Suprapubic skin (tissue), 4 donors: ENCODE measurements around the gene CD4. TPM values are rescaled to one million over a fixed set of nuclear protein-coding genes. Genes with fewer than 3 reads are reported as not detected.

ENCODE experiments used
- DNase-seq, 2 donors: peaks; one replicate each; pipeline ENCODE4 v3.0.0-alpha.2; 2019; ENCODE audit warnings: low spot score in 2 of 2
- H3K27ac ChIP-seq: fragments of 200-600 bp; sonication (generic); one replicate; pipeline ENCODE4 v1.5.1; 2019
- H3K27me3 ChIP-seq: fragments of 200-600 bp; sonication (generic); one replicate; pipeline ENCODE4 v1.5.1; 2019
- H3K36me3 ChIP-seq: fragments of 200-600 bp; sonication (generic); one replicate; pipeline ENCODE4 v1.5.1; 2019
- H3K4me1 ChIP-seq: fragments of 200-600 bp; sonication (generic); one replicate; pipeline ENCODE4 v1.5.1; 2019
- H3K4me3 ChIP-seq: fragments of 200-600 bp; sonication (generic); one replicate; pipeline ENCODE4 v1.5.1; 2019; ENCODE audit warnings: mild to moderate bottlenecking
- H3K9me3 ChIP-seq: fragments of 200-600 bp; sonication (generic); one replicate; pipeline ENCODE4 v1.5.1; 2019
- EP300 ChIP-seq: sonication (generic); formaldehyde crosslinking; IDR thresholded peaks from one replicate; pipeline ENCODE4 v1.6.1; 2017; ENCODE audit warnings: antibody characterized with exemption
- POLR2A ChIP-seq, 2 donors: fragments of 450-650 bp; IDR thresholded peaks; one replicate each; pipeline ENCODE4 v1.6.1; 2017; ENCODE audit warnings: antibody characterized with exemption in 2 of 2, mild to moderate bottlenecking in 2 of 2, moderate library complexity in 2 of 2
- POLR2AphosphoS5 ChIP-seq, 3 donors: sonication (generic); formaldehyde crosslinking; IDR thresholded peaks; one replicate each; pipeline ENCODE4 v1.6.1; 2017; ENCODE audit warnings: antibody characterized with exemption in 3 of 3
- WGBS: methylation state at CpG from one replicate; pipeline ENCODE4 v1.1.5; 2018; 5-methylcytosine and 5-hydroxymethylcytosine counted together
- total RNA-seq, 4 donors: library from RNA; depleted of rRNA; stranded (reverse); fragments of >200 nt; gene quantifications; one replicate each; pipeline ENCODE4 v1.1.0, GENCODE V29; 2016
- TF ChIP-seq, protein P1 (sequence below), 2 donors: fragments of 200-600 bp in 1 of 2; fragments of 450-650 bp in 1 of 2; sonication (generic) in 1 of 2; IDR thresholded peaks; one replicate each; pipeline ENCODE4 v1.5.1; 2016 to 2019; ENCODE audit warnings: antibody characterized with exemption in 2 of 2, mild to moderate bottlenecking in 1 of 2, moderate library complexity in 1 of 2

Gene CD4
- total RNA-seq, 4 donors from 2014 or later, result 2.5 to 5.4 (median 3.9) TPM

DNA sequence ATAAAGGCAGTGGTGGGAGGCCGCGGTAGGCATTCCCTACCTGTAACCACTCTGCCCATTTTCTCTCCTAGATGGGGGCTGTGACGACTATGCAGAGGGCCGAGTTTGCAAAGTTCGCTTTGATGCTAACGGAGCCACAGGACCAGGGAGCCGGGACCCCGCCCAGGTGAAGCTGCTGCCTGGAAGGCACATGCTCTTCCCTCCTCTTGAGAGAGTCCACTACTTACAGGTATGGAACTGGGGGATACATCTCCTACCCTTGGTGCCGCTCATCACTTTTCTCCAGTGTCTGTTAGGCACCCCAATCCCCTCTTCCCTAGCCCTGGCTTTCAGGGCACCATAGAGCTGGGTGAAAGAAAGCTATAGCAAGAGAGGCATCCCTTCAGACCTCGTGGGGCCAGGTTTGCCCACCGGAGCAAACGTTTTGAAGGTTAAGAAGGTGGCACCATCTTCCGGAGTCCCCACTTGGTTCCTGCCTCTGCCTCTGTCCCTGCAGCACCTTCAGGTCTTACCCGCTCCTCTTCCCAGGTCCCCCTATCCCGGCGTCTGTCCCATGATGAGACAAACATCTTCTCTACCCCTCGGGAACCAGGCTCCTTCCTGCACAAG, 36.9 kb downstream of the CD4 start:
- no peak overlapping the region for H3K27ac ChIP-seq

DNA sequence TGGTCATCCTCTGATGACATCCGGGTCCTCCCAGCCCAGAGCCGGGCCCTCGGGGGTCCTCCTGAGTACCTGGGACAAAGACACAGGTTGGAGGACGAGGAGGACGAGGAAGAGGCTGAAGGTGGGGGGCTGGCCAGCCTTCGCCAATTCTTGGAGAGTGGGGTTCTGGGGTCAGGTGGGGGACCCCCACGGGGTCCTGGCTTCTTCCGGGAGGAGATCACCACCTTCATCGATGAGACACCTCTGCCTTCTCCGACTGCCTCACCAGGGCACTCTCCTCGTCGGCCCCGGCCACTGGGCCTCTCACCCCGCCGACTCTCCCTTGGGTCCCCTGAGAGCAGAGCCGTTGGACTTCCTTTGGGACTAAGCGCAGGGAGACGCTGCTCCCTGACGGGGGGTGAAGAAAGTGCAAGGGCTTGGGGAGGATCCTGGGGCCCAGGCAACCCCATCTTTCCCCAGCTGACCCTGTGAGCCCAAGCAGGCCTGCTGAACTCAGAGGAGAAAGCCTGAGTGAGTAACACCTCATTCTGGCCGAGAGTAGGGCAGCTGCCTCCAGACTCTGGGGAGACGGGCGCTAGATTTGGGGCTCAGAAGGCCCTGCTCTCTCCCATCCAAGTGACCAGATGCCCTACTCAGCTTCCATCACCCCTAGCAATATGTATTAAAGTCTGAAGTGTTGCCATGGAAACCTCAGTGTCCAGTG, 37.6 kb downstream of the CD4 start:
- 76% methylated on average over 13 of the region's 22 CpGs for WGBS
- Histone ChIP-seq H3K27ac (no peak overlapping the region), H3K36me3 (peaks cover 3% of the 10 kb centered on the region), H3K4me3 (no peak overlapping the region), H3K27me3 (peaks cover 37% of the 10 kb centered on the region), H3K9me3 (no peaks in the 10 kb centered on the region), H3K4me1 (peaks cover 43% of the 10 kb centered on the region)
- DNase-seq, result peak in 1 of 2 donors; percentile 65
- no peak for TF ChIP-seq POLR2AphosphoS5 (IDR thresholded peaks at IDR 0.05)
- no peak for TF ChIP-seq EP300
- TF ChIP-seq POLR2A (IDR thresholded peaks at IDR 0.05), result no peak
- TF ChIP-seq, protein P1, sequence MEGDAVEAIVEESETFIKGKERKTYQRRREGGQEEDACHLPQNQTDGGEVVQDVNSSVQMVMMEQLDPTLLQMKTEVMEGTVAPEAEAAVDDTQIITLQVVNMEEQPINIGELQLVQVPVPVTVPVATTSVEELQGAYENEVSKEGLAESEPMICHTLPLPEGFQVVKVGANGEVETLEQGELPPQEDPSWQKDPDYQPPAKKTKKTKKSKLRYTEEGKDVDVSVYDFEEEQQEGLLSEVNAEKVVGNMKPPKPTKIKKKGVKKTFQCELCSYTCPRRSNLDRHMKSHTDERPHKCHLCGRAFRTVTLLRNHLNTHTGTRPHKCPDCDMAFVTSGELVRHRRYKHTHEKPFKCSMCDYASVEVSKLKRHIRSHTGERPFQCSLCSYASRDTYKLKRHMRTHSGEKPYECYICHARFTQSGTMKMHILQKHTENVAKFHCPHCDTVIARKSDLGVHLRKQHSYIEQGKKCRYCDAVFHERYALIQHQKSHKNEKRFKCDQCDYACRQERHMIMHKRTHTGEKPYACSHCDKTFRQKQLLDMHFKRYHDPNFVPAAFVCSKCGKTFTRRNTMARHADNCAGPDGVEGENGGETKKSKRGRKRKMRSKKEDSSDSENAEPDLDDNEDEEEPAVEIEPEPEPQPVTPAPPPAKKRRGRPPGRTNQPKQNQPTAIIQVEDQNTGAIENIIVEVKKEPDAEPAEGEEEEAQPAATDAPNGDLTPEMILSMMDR (IDR thresholded peaks at IDR 0.05), result no peak

More for the DNA sequence above, 36.9 kb downstream of the CD4 start:
- no peak overlapping the region for H3K4me3 ChIP-seq
- no peak for TF ChIP-seq POLR2A (IDR thresholded peaks at IDR 0.05)
- TF ChIP-seq, protein P1 (IDR thresholded peaks at IDR 0.05), result no peak
- no peak for TF ChIP-seq EP300
- no peak for TF ChIP-seq POLR2AphosphoS5 (IDR thresholded peaks at IDR 0.05)
- peaks cover 50% of the 10 kb centered on the region for H3K4me1 ChIP-seq
- H3K9me3 ChIP-seq, result no peaks in the 10 kb centered on the region
- peaks cover 42% of the 10 kb centered on the region for H3K27me3 ChIP-seq
- WGBS, result 76% methylated on average over 17 of the region's 17 CpGs
- H3K36me3 ChIP-seq, result peaks cover 3% of the 10 kb centered on the region
- peak in 1 of 2 donors; percentile 69 for DNase-seq

DNA sequence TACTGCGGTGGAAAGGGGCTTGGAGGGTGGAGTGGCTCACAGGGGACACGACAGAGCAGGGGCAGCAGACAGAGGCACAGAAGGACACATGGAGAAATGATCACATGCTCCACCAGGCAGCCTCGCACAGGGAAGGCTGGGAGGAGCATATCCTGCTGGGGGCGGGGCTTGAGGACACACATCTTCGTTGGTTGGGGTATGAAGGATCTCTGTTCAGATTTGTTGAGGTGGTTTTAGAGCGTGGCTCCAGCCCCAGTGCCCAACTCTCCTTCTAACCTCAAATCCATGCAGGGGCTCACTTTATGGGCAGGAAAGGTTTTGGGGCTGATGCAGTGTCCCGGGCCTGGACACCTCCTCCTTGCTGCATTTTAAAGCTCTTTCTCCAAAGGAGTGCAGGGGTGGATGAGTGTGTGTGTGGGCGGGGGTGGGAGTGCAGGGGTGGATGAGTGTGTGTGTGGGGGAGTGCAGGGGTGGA, 38.1 kb downstream of the CD4 start:
- H3K9me3 ChIP-seq, result no peaks in the 10 kb centered on the region
- no peak for TF ChIP-seq POLR2A (IDR thresholded peaks at IDR 0.05)
- no peak for TF ChIP-seq POLR2AphosphoS5 (IDR thresholded peaks at IDR 0.05)
- TF ChIP-seq, protein P1 (IDR thresholded peaks at IDR 0.05), result no peak
- TF ChIP-seq EP300, result no peak
- no peak overlapping the region for H3K4me3 ChIP-seq
- 4% methylated on average over 4 of the region's 8 CpGs for WGBS
- H3K27me3 ChIP-seq, result peaks cover 32% of the 10 kb centered on the region
- DNase-seq, result peak; percentile 90
- H3K4me1 ChIP-seq, result peaks cover 40% of the 10 kb centered on the region
- H3K27ac ChIP-seq, result no peak overlapping the region
- peaks cover 3% of the 10 kb centered on the region for H3K36me3 ChIP-seq

DNA sequence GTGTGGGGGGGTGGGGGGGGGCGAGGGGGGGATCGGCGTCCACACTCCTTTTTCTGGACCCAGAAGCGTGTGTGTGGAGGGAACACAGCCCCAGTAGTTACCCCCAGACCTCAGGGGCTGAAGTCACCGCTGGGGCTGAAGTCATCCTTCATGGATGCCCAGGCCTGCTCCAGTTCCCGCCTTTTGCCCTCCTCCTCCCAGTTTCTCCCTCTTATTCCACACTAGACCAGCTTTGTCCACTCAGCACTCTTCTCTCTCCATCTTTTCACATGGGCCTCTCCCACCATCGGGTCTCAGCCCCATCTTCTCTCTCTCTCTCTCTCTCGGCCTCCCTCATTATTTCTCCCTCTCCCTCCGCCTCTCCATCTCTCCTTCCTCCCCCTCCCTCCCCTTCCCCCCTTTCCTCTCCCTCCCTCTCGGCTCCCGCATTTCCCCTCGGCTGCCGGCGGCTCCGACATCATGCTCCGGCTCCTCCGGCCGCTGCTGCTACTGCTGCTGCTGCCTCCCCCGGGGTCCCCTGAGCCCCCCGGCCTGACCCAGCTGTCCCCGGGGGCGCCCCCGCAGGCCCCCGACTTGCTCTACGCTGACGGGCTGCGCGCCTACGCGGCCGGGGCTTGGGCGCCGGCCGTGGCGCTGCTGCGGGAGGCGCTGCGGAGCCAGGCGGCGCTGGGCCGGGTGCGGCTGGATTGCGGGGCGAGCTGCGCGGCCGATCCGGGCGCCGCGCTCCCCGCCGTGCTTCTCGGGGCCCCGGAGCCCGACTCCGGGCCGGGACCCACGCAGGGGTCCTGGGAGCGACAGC, 38.9 kb downstream of the CD4 start, which contains the start of gene P3H3:
Gene P3H3 (plus strand): TSS at position 426 of the 799 bp plus-strand sequence. CDS start 34 bp downstream, at position 460.
- TF ChIP-seq EP300 (no peak), POLR2AphosphoS5 (IDR thresholded peaks at IDR 0.05) (no peak), POLR2A (IDR thresholded peaks at IDR 0.05) (no peak)
- TF ChIP-seq, protein P1 (IDR thresholded peaks at IDR 0.05), result no peak
- Histone ChIP-seq H3K36me3 (peaks cover 5% of the 10 kb centered on the region), H3K9me3 (no peaks in the 10 kb centered on the region), H3K4me3 (peak within 1 kb of the TSS; percentile 75), H3K4me1 (peaks cover 40% of the 10 kb centered on the region), H3K27ac (peak within 1 kb of the TSS; percentile 57), H3K27me3 (peaks cover 24% of the 10 kb centered on the region)
- WGBS, result 2% methylated on average over 18 of the region's 60 CpGs
- DNase-seq, result peak in 1 of 2 donors; percentile 69
